ENCODE data around the gene A3GALT2. TPM values are rescaled to one million over a fixed set of nuclear protein-coding genes. Genes with fewer than 3 reads are reported as not detected.

The A3GALT2 gene
- polyA plus RNA-seq, 1 donor from 2014 or later: 0.35 TPM

- Histone ChIP-seq H3F3A (ENCODE audit: insufficient read depth, low read length, poor library complexity, severe bottlenecking) (no peaks in the 10 kb centered on the region), H3K27me3 (ENCODE audit: insufficient read depth, low read depth, low read length) (no peaks in the 10 kb centered on the region), H3K9ac (ENCODE audit: low read length) (peak overlapping the region; percentile 92), H3K9me3 (ENCODE audit: low read length) (no peaks in the 10 kb centered on the region), H3K36me3 (ENCODE audit: insufficient read depth, low read length) (no peaks in the 10 kb centered on the region), H3K4me3 (ENCODE audit: low read length) (peak overlapping the region; percentile 84), H3K4me2 (ENCODE audit: low read length) (peak overlapping the region; percentile 92), H3K79me2 (replicated peaks; ENCODE audit: insufficient read depth, low read length) (peaks cover 51% of the 10 kb centered on the region), H3K9me2 (ENCODE audit: insufficient read depth, low read length) (no peaks in the 10 kb centered on the region), H4K20me1 (ENCODE audit: insufficient read depth) (peaks cover 5% of the 10 kb centered on the region), H3K27ac (ENCODE audit: low read length) (peak overlapping the region; percentile 93), H2AFZ (ENCODE audit: low read depth, low read length) (peak overlapping the region; percentile 60)
- TF ChIP-seq TAF1 (IDR thresholded peaks at IDR 0.05; ENCODE audit: low read depth) (peak; percentile 39), RAD21 (conservative IDR thresholded peaks at IDR 0.05) (no peak)
- TF ChIP-seq, protein P1, sequence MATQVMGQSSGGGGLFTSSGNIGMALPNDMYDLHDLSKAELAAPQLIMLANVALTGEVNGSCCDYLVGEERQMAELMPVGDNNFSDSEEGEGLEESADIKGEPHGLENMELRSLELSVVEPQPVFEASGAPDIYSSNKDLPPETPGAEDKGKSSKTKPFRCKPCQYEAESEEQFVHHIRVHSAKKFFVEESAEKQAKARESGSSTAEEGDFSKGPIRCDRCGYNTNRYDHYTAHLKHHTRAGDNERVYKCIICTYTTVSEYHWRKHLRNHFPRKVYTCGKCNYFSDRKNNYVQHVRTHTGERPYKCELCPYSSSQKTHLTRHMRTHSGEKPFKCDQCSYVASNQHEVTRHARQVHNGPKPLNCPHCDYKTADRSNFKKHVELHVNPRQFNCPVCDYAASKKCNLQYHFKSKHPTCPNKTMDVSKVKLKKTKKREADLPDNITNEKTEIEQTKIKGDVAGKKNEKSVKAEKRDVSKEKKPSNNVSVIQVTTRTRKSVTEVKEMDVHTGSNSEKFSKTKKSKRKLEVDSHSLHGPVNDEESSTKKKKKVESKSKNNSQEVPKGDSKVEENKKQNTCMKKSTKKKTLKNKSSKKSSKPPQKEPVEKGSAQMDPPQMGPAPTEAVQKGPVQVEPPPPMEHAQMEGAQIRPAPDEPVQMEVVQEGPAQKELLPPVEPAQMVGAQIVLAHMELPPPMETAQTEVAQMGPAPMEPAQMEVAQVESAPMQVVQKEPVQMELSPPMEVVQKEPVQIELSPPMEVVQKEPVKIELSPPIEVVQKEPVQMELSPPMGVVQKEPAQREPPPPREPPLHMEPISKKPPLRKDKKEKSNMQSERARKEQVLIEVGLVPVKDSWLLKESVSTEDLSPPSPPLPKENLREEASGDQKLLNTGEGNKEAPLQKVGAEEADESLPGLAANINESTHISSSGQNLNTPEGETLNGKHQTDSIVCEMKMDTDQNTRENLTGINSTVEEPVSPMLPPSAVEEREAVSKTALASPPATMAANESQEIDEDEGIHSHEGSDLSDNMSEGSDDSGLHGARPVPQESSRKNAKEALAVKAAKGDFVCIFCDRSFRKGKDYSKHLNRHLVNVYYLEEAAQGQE (IDR thresholded peaks at IDR 0.05; ENCODE audit: borderline replicate concordance): no peak
Observed at GRCh38 chr1:33257207-33257771, 63.6 kb downstream of the A3GALT2 start.

Small RNA genes within 50 kb of the gene (small RNA-seq; reads per million reads assigned to genes)
- gene RN7SKP16: 0 to 0.08 (median 0) reads per million in 3 experiments

Other genes with a start within 250 kb of the A3GALT2 start
- 22.5 and 22.7 TPM in 2 replicates for gene AZIN2, start 239.9 kb downstream of the A3GALT2 start, polyA plus RNA-seq
- gene TRIM62, start 139.1 kb downstream of the A3GALT2 start, polyA plus RNA-seq: 4.3 and 7.3 TPM in 2 replicates
- 17.6 and 20.1 TPM in 2 replicates for gene ZNF362, start 64.6 kb downstream of the A3GALT2 start, polyA plus RNA-seq
- gene PHC2, start 110.0 kb upstream of the A3GALT2 start, polyA plus RNA-seq: 171 and 179 TPM in 2 replicates
- 3.3 and 4.4 TPM in 2 replicates for gene ZSCAN20, start 151.5 kb upstream of the A3GALT2 start, polyA plus RNA-seq